Ramos (cell line): ENCODE results near the gene FAM241A.
"Not testable (repeated sequence)": the region's sequence is repeated elsewhere in the genome, so short reads cannot be mapped to it uniquely, and the experiment has no call there.

ENCODE experiments used
- in situ Hi-C: fragments of 300-500 bp; cut with MboI; formaldehyde crosslinking; loops from one replicate; pipeline ENCODE4 v1.14.3; 2022; ENCODE audit warnings: low sequenced_read_pairs; ENCODE audit not compliant: unreplicated experiment

FAM241A gene

GRCh38 chr4:112145326-112145789 lies at the start of gene FAM241A:
Gene FAM241A (plus strand): TSS chr4:112145454. CDS start chr4:112145581, 127 bp downstream.
- in situ Hi-C loops: no loop called here

GRCh38 chr4:112098841-112099530 lies 46.3 kb upstream of the FAM241A start:
- in situ Hi-C loops: loop anchor here (10.0 kb wide), 1 partner anchor 136 kb away; the partner anchor contains the start of gene AP1AR

GRCh38 chr4:112099701-112100297 lies 45.5 kb upstream of the FAM241A start:
- in situ Hi-C loops: loop anchor here (5.0 to 10.0 kb wide), 2 partner anchors 135 to 423 kb away; partner anchors contain the start of gene AP1AR

GRCh38 chr4:112102875-112103370 lies 42.3 kb upstream of the FAM241A start:
- in situ Hi-C loops: loop anchor here (5.0 kb wide), 1 partner anchor 419 kb away; no protein-coding TSS in a partner anchor

GRCh38 chr4:112105201-112105969 lies 39.9 kb upstream of the FAM241A start:
- in situ Hi-C loops: no loop called here

GRCh38 chr4:112109360-112110058 lies 35.7 kb upstream of the FAM241A start:
- in situ Hi-C loops: no loop called here

GRCh38 chr4:112110059-112110425 lies 35.2 kb upstream of the FAM241A start:
- in situ Hi-C loops: no loop called here

- in situ Hi-C loops: no loop called here
Observed at GRCh38 chr4:112111306-112111705, 33.9 kb upstream of the FAM241A start.

GRCh38 chr4:112112095-112112494 lies 33.2 kb upstream of the FAM241A start:
- in situ Hi-C loops: not testable (repeated sequence)

- in situ Hi-C loops: no loop called here
Observed at GRCh38 chr4:112112590-112113170, 32.6 kb upstream of the FAM241A start.

- in situ Hi-C loops: no loop called here
Observed at GRCh38 chr4:112113864-112114263, 31.4 kb upstream of the FAM241A start.

GRCh38 chr4:112114452-112114851 lies 30.8 kb upstream of the FAM241A start:
- in situ Hi-C loops: no loop called here

- in situ Hi-C loops: no loop called here
Observed at GRCh38 chr4:112118742-112119352, 26.4 kb upstream of the FAM241A start.

- in situ Hi-C loops: no loop called here
Observed at GRCh38 chr4:112119353-112119783, 25.9 kb upstream of the FAM241A start.

- in situ Hi-C loops: no loop called here
Observed at GRCh38 chr4:112120021-112120420, 25.2 kb upstream of the FAM241A start.

GRCh38 chr4:112125416-112125815 lies 19.8 kb upstream of the FAM241A start:
- in situ Hi-C loops: no loop called here

GRCh38 chr4:112127048-112127637 lies 18.1 kb upstream of the FAM241A start:
- in situ Hi-C loops: no loop called here

GRCh38 chr4:112127803-112128202 lies 17.5 kb upstream of the FAM241A start:
- in situ Hi-C loops: no loop called here

GRCh38 chr4:112128452-112128851 lies 16.8 kb upstream of the FAM241A start:
- in situ Hi-C loops: no loop called here
